Neutrophil (primary cell): Measurements from ENCODE around the gene PPM1L.

Source experiments
- H3K27ac ChIP-seq: fragments of 200-600 bp; sonication (generic); 2 replicates; pipeline ENCODE4 v1.5.1; 2016; ENCODE audit warnings: mild to moderate bottlenecking, moderate library complexity
- H3K27me3 ChIP-seq: fragments of 200-600 bp; sonication (generic); 2 replicates; pipeline ENCODE4 v1.6.0; 2016; ENCODE audit warnings: mild to moderate bottlenecking
- H3K36me3 ChIP-seq: fragments of 200-600 bp; sonication (generic); 2 replicates; pipeline ENCODE4 v1.5.1; 2017
- H3K4me1 ChIP-seq, 2 experiments: fragments of 200-600 bp in 1 of 2; sonication (generic) in 1 of 2; 1 replicate in 1 of 2; 2 replicates in 1 of 2; pipeline versions ENCODE4 v1.5.1 to v1.6.1; 2013 to 2016; ENCODE audit warnings: low read depth in 1 of 2, low read length in 1 of 2, mild to moderate bottlenecking in 1 of 2, moderate library complexity in 1 of 2; ENCODE audit not compliant: control insufficient read depth in 1 of 2, insufficient read depth in 1 of 2
- H3K4me3 ChIP-seq, 2 experiments: fragments of 200-600 bp in 1 of 2; sonication (generic) in 1 of 2; 1 replicate in 1 of 2; 2 replicates in 1 of 2; pipeline ENCODE4 v1.5.1; 2013 to 2016; ENCODE audit warnings: low read depth in 1 of 2, low read length in 1 of 2, mild to moderate bottlenecking in 1 of 2, moderate library complexity in 1 of 2
- H3K9me3 ChIP-seq: fragments of 200-600 bp; sonication (generic); 2 replicates; pipeline ENCODE4 v1.5.1; 2016
- CTCF ChIP-seq: fragments of 200-600 bp; sonication (generic); IDR thresholded peaks from 2 replicates; pipeline ENCODE4 v1.5.1; 2016; ENCODE audit warnings: antibody characterized with exemption

The PPM1L gene

GRCh38 chr3:160893207-160893606 is 137.2 kb downstream of the PPM1L start:
- no peak overlapping the region for H3K27ac ChIP-seq
- no peaks in the 10 kb centered on the region for H3K36me3 ChIP-seq

GRCh38 chr3:160904691-160905090 is 148.7 kb downstream of the PPM1L start:
- Histone ChIP-seq H3K4me3 (no peak overlapping the region), H3K36me3 (no peaks in the 10 kb centered on the region), H3K27me3 (no peaks in the 10 kb centered on the region), H3K9me3 (no peaks in the 10 kb centered on the region), H3K27ac (no peak overlapping the region), H3K4me1 (no peaks in the 10 kb centered on the region)
- no peak for TF ChIP-seq CTCF

More at GRCh38 chr3:160893207-160893606, 137.2 kb downstream of the PPM1L start:
- H3K9me3 ChIP-seq, result no peaks in the 10 kb centered on the region
- H3K27me3 ChIP-seq, result no peaks in the 10 kb centered on the region
- no peak for TF ChIP-seq CTCF
- H3K4me1 ChIP-seq, result peaks cover 7 to 14% of the 10 kb centered on the region in 2 experiments
- H3K4me3 ChIP-seq, result no peak overlapping the region

- no peak overlapping the region for H3K27ac ChIP-seq
- no peaks in the 10 kb centered on the region for H3K4me1 ChIP-seq
- no peaks in the 10 kb centered on the region for H3K36me3 ChIP-seq
- no peaks in the 10 kb centered on the region for H3K9me3 ChIP-seq
- no peak for TF ChIP-seq CTCF
- H3K4me3 ChIP-seq, result no peak overlapping the region
- H3K27me3 ChIP-seq, result no peaks in the 10 kb centered on the region
Measured at GRCh38 chr3:160906646-160907045, 150.6 kb downstream of the PPM1L start.

- Histone ChIP-seq H3K27me3 (no peaks in the 10 kb centered on the region), H3K36me3 (no peaks in the 10 kb centered on the region), H3K27ac (no peak overlapping the region), H3K4me1 (no peaks in the 10 kb centered on the region), H3K9me3 (no peaks in the 10 kb centered on the region), H3K4me3 (no peak overlapping the region)
- TF ChIP-seq CTCF, result no peak
Measured at GRCh38 chr3:160909917-160910316, 153.9 kb downstream of the PPM1L start.

GRCh38 chr3:160911411-160911810 is 155.4 kb downstream of the PPM1L start:
- H3K27ac ChIP-seq, result no peak overlapping the region
- no peaks in the 10 kb centered on the region for H3K27me3 ChIP-seq
- H3K4me1 ChIP-seq, result no peaks in the 10 kb centered on the region
- no peaks in the 10 kb centered on the region for H3K36me3 ChIP-seq
- H3K4me3 ChIP-seq, result no peak overlapping the region
- no peak for TF ChIP-seq CTCF
- H3K9me3 ChIP-seq, result no peaks in the 10 kb centered on the region

- Histone ChIP-seq H3K27me3 (no peaks in the 10 kb centered on the region), H3K4me3 (no peak overlapping the region), H3K9me3 (no peaks in the 10 kb centered on the region), H3K27ac (no peak overlapping the region), H3K4me1 (no peaks in the 10 kb centered on the region), H3K36me3 (no peaks in the 10 kb centered on the region)
- no peak for TF ChIP-seq CTCF
Measured at GRCh38 chr3:160916472-160916871, 160.4 kb downstream of the PPM1L start.
